HepG2 (cell line): Measurements from ENCODE around the gene SERINC4. TPM values are rescaled to one million over a fixed set of nuclear protein-coding genes. Genes with fewer than 3 reads are reported as not detected.

Experiments used
- ATAC-seq: fragments of 200-7000 bp; cut with Tn5 transposase; 3 replicates; pipeline ENCODE4 v1.9.1; 2020; ENCODE audit warnings: mild to moderate bottlenecking, moderate library complexity
- BruUV-seq: library from RNA; stranded (reverse); fragments of 400-500 nt; replicated peaks from 2 replicates; lab custom pipeline; 2021; lab: Mats Ljungman, UMichigan
- CTCF ChIA-PET: fragments of 300-600 bp; formaldehyde crosslinking; extraction: SDS; loops from one replicate; lab custom pipeline; 2021; ENCODE audit warnings: low total read pairs, inconsistent platforms, low intra/inter-chr PET ratio; lab: Yijun Ruan, JAX
- POLR2A ChIA-PET: fragments of 350-600 bp; sonication (Branson Sonifier 250); formaldehyde crosslinking; loops from one replicate; lab custom pipeline; 2020; ENCODE audit warnings: antibody characterized with exemption, inconsistent platforms; lab: Yijun Ruan, JAX
- DNase-seq: peaks from one replicate; pipeline ENCODE4 v3.0.0-alpha.2; 2015; ENCODE audit warnings: low spot score
- FAIRE-seq: peaks from 3 replicates; lab custom pipeline; 2011; peaks lifted over from hg19 to GRCh38; lab: Jason Lieb, UNC
- H2AFZ ChIP-seq: one replicate; pipeline ENCODE4 v1.6.1; 2011; ENCODE audit warnings: low read length, inconsistent platforms
- H3K27ac ChIP-seq: fragments of 300-600 bp; 3 replicates; pipeline ENCODE4 v1.8.0; 2011; ENCODE audit warnings: mixed run types, mild to moderate bottlenecking, mixed read lengths, low read length, inconsistent platforms; ENCODE audit not compliant: insufficient read depth; ENCODE audit errors: extremely low read length
- H3K27me3 ChIP-seq, 2 experiments: fragments of 200-600 bp in 1 of 2; 2 replicates in 1 of 2; 3 replicates in 1 of 2; pipeline versions ENCODE4 v1.6.0 to v1.8.0; 2011; ENCODE audit warnings: low read length in 2 of 2, mild to moderate bottlenecking in 2 of 2, moderate library complexity in 2 of 2, inconsistent platforms in 1 of 2; ENCODE audit not compliant: insufficient read depth in 2 of 2, control insufficient read depth in 1 of 2
- H3K36me3 ChIP-seq, 2 experiments: fragments of 200-600 bp in 1 of 2; replicated peaks in 1 of 2; 2 replicates in 1 of 2; 3 replicates in 1 of 2; pipeline versions ENCODE4 v1.5.1 to v1.8.0; 2011; ENCODE audit warnings: low read length in 2 of 2, inconsistent platforms in 1 of 2; ENCODE audit not compliant: insufficient read depth in 2 of 2, control insufficient read depth in 1 of 2
- H3K4me1 ChIP-seq: 2 replicates; pipeline ENCODE4 v1.5.1; 2012; ENCODE audit warnings: low read length, inconsistent platforms; ENCODE audit not compliant: insufficient read depth
- H3K4me2 ChIP-seq: 2 replicates; pipeline ENCODE4 v1.6.0; 2011; ENCODE audit warnings: low read depth, low read length, inconsistent platforms
- H3K4me3 ChIP-seq, 3 experiments: fragments of 200-600 bp in 1 of 3; sonication (generic), shearing (Covaris generic) in 1 of 3; replicated peaks in 1 of 3; 2 replicates each; pipeline ENCODE4 v1.5.1; 2011 to 2016; ENCODE audit warnings: low read length in 3 of 3, inconsistent platforms in 2 of 3, low read depth in 2 of 3, mild to moderate bottlenecking in 2 of 3, control low read depth in 1 of 3, mixed read lengths in 1 of 3; ENCODE audit not compliant: insufficient read depth in 1 of 3
- H3K79me2 ChIP-seq: one replicate; pipeline ENCODE4 v1.6.1; 2011; ENCODE audit warnings: low read length, inconsistent platforms; ENCODE audit not compliant: insufficient read depth
- H3K9ac ChIP-seq: 2 replicates; pipeline ENCODE4 v1.6.0; 2011; ENCODE audit warnings: mild to moderate bottlenecking, low read depth, low read length, inconsistent platforms; ENCODE audit not compliant: insufficient read depth
- H3K9me3 ChIP-seq: 2 replicates; pipeline ENCODE4 v1.5.1; 2012; ENCODE audit warnings: mild to moderate bottlenecking, low read length
- H4K20me1 ChIP-seq: 2 replicates; pipeline ENCODE4 v1.6.0; 2011; ENCODE audit warnings: inconsistent platforms, mild to moderate bottlenecking, low read length, moderate library complexity; ENCODE audit not compliant: insufficient read depth
- ATF7-NPFF ChIP-seq: sonication (generic); formaldehyde crosslinking; IDR thresholded peaks from 2 replicates; pipeline ENCODE4 v1.8.1; 2023; ENCODE audit warnings: mild to moderate bottlenecking, low read depth, missing genetic modification reagents, moderate library complexity
- EP300 ChIP-seq, 3 experiments: sonication (generic) in 1 of 3; formaldehyde crosslinking in 1 of 3; IDR thresholded peaks; 2 replicates each; pipeline versions ENCODE4 v1.5.1 to v1.6.1; 2011 to 2020; ENCODE audit warnings: low read depth in 2 of 3, low read length in 2 of 3, borderline replicate concordance in 1 of 3, improper control_type of control experiment in 1 of 3, mild to moderate bottlenecking in 1 of 3, missing genetic modification reagents in 1 of 3, moderate library complexity in 1 of 3
- FOXO1 ChIP-seq: sonication (generic); formaldehyde crosslinking; IDR thresholded peaks from 2 replicates; pipeline ENCODE4 v1.4.0; 2020; ENCODE audit warnings: missing genetic modification reagents
- HCFC1 ChIP-seq: fragments of 150-350 bp; IDR thresholded peaks from 2 replicates; pipeline ENCODE4 v1.6.1; 2014; ENCODE audit warnings: low read depth, low read length
- HNF4G ChIP-seq, 2 experiments: sonication (generic) in 1 of 2; formaldehyde crosslinking in 1 of 2; IDR thresholded peaks; 2 replicates each; pipeline versions ENCODE4 v1.4.0 to v1.6.1; 2011 to 2020; ENCODE audit warnings: borderline replicate concordance in 2 of 2, low read depth in 2 of 2, mild to moderate bottlenecking in 2 of 2, low read length in 1 of 2, missing genetic modification reagents in 1 of 2, moderate library complexity in 1 of 2
- IKZF5 ChIP-seq: IDR thresholded peaks from 2 replicates; pipeline ENCODE4 v1.6.1; 2018; ENCODE audit warnings: missing genetic modification reagents, mild to moderate bottlenecking, missing compliant biosample characterization
- MAFG ChIP-seq: sonication (generic); formaldehyde crosslinking; IDR thresholded peaks from 2 replicates; pipeline ENCODE4 v1.5.1; 2020; ENCODE audit warnings: mild to moderate bottlenecking, missing genetic modification reagents
- NONO ChIP-seq, 2 experiments: fragments of 450-650 bp in 1 of 2; sonication (generic) in 1 of 2; formaldehyde crosslinking in 1 of 2; IDR thresholded peaks in 1 of 2; conservative IDR thresholded peaks in 1 of 2; 2 replicates each; pipeline versions ENCODE4 v1.6.1 to v1.8.0; 2017 to 2022; ENCODE audit warnings: mild to moderate bottlenecking in 1 of 2, missing genetic modification reagents in 1 of 2, moderate library complexity in 1 of 2
- NRL ChIP-seq: sonication (generic); formaldehyde crosslinking; IDR thresholded peaks from 2 replicates; pipeline ENCODE4 v1.5.0; 2020; ENCODE audit warnings: missing genetic modification reagents, mild to moderate bottlenecking, moderate library complexity, borderline replicate concordance
- PATZ1 ChIP-seq: sonication (generic); formaldehyde crosslinking; IDR thresholded peaks from 2 replicates; pipeline ENCODE4 v1.4.0; 2020; ENCODE audit warnings: missing genetic modification reagents
- POGK ChIP-seq: sonication (generic); formaldehyde crosslinking; conservative IDR thresholded peaks from 2 replicates; pipeline ENCODE4 v1.8.0; 2022; ENCODE audit warnings: mild to moderate bottlenecking, moderate library complexity, missing genetic modification reagents
- SOX6 ChIP-seq, 2 experiments: fragments of 450-650 bp in 1 of 2; sonication (generic) in 1 of 2; formaldehyde crosslinking in 1 of 2; IDR thresholded peaks; 2 replicates each; pipeline versions ENCODE4 v1.4.0 to v1.6.1; 2017 to 2020; ENCODE audit warnings: antibody characterized with exemption in 1 of 2, mild to moderate bottlenecking in 1 of 2, missing genetic modification reagents in 1 of 2
- ZNF235 ChIP-seq: sonication (generic); formaldehyde crosslinking; IDR thresholded peaks from 2 replicates; pipeline ENCODE4 v1.8.1; 2023; ENCODE audit warnings: mild to moderate bottlenecking, missing genetic modification reagents, borderline replicate concordance
- ZNF543 ChIP-seq: sonication (generic); formaldehyde crosslinking; IDR thresholded peaks from 2 replicates; pipeline ENCODE4 v1.4.0; 2020; ENCODE audit warnings: mild to moderate bottlenecking, missing genetic modification reagents
- WGBS: methylation state at CpG from one replicate; pipeline ENCODE4 v1.1.6; 2017; ENCODE audit warnings: low lambda C conversion rate; 5-methylcytosine and 5-hydroxymethylcytosine counted together
- in situ Hi-C: cut with HindIII; loops from 2 replicates; pipeline ENCODE4 v1.10.0; 2017; ENCODE audit warnings: low pct_unique_long_range_greater_than_20kb; ENCODE audit not compliant: extremely low pct_ligation_motif_present
- intact Hi-C: fragments of 100-400 bp; cut with micrococcal nuclease; formaldehyde crosslinking; loops from one replicate; pipeline ENCODE4 v1.10.0; 2022; ENCODE audit not compliant: unreplicated experiment
- polyA plus RNA-seq, 8 experiments: library from polyadenylated mRNA; depleted of rRNA in 3 of 8; stranded (reverse) in 7 of 8; unstranded in 1 of 8; fragments of >200 nt; fragmentation: Illumina TruSeq in 4 of 8; extraction: Trizol in 4 of 8; gene quantifications; 2 replicates each; pipeline versions ENCODE4 v1.2.1 to v1.2.3, GENCODE V29; 2011 to 2016; ENCODE audit warnings: low read depth in 4 of 8, missing spikeins in 1 of 8, mixed read lengths in 1 of 8; ENCODE audit not compliant: insufficient read depth in 1 of 8
- total RNA-seq, 5 experiments: library from RNA; depleted of rRNA; stranded (reverse); fragments of >200 nt; fragmentation: Illumina TruSeq; extraction: Trizol; gene quantifications; 2 replicates each; pipeline ENCODE4 v1.2.3, GENCODE V29; 2016; ENCODE audit warnings: low read depth in 1 of 5

The SERINC4 gene
- total and polyA plus RNA-seq, 2 of the 13 experiments (the other 11 are each of a cell fraction or from before 2014, with no cell fraction given): not detected

GRCh38 chr15:43776718-43777266 is 23.2 kb downstream of the SERINC4 start, which contains the start of gene ELL3:
ELL3 (minus strand) TSS chr15:43776966; CDS start chr15:43776901, 65 bp downstream.
- Histone ChIP-seq H3K4me3 (peak within 1 kb of the TSS; percentile 65 to 97 (median 78)), H2AFZ (peak within 1 kb of the TSS; percentile 98), H3K9me3 (no peaks in the 10 kb centered on the region), H4K20me1 (no peaks in the 10 kb centered on the region), H3K27me3 (no peaks in the 10 kb centered on the region), H3K27ac (peak within 1 kb of the TSS; percentile 86), H3K36me3 (peaks cover 3 to 18% of the 10 kb centered on the region in 2 experiments; a peak in 2 of 5 replicates), H3K79me2 (no peaks in the 10 kb centered on the region), H3K4me1 (peaks cover 15% of the 10 kb centered on the region), H3K4me2 (peak within 1 kb of the TSS; percentile 99), H3K9ac (peak within 1 kb of the TSS; percentile 75)
- BruUV-seq: no TSS peak
- 1% methylated on average over 19 of the region's 41 CpGs for WGBS
- intact Hi-C loops: loop anchor here (1.0 kb wide), 1 partner anchor 9 kb away; no protein-coding TSS in a partner anchor
- in situ Hi-C loops: loop anchor here (10.0 kb wide), 1 partner anchor 262 kb away; the partner anchor contains the start of gene MAP1A
- FAIRE-seq: no peak
- peak; percentile 56 for DNase-seq
- CTCF ChIA-PET: no interaction called here
- ATAC-seq: peak; percentile 72
- POLR2A ChIA-PET: interaction anchor here (1.0 to 4.0 kb wide), 7 partner anchors 13 to 406 kb away, joined by 3 to 34 read pairs (median 8); partner anchors contain the start of genes HYPK, MFAP1, PDIA3 and SERINC4
- TF ChIP-seq HCFC1 (no peak), POGK (CRISPR knock-in tag) (peak; percentile 23; the same call in 1 of the 2 replicates), ATF7-NPFF (CRISPR knock-in tag) (no peak; the same call in 1 of the 2 replicates), PATZ1 (CRISPR knock-in tag) (0 out of 2 replicates have a peak, but pooled peaks have one; percentile 11), NRL (CRISPR knock-in tag) (no peak; the same call in 1 of the 2 replicates), NONO (IDR thresholded peaks at IDR 0.05) (no peak), NONO (CRISPR knock-in tag; conservative IDR thresholded peaks at IDR 0.05) (0 out of 2 replicates have a peak, but pooled peaks have one; percentile 17), ZNF543 (0 out of 2 replicates have a peak, but pooled peaks have one; percentile 2), FOXO1 (CRISPR knock-in tag) (no peak), HNF4G (IDR thresholded peaks at IDR 0.05; ENCODE audit: borderline replicate concordance, low read depth, low read length) (no peak), HNF4G (CRISPR knock-in tag; IDR thresholded peaks at IDR 0.05; ENCODE audit: borderline replicate concordance, low read depth) (no peak), SOX6 (IDR thresholded peaks at IDR 0.05) (no peak), SOX6 (CRISPR knock-in tag; IDR thresholded peaks at IDR 0.05) (peak; percentile 2; the same call in 1 of the 2 replicates), IKZF5 (CRISPR knock-in tag) (peak; percentile 51; the same call in 1 of the 2 replicates), MAFG (CRISPR knock-in tag) (no peak), ZNF235 (peak; percentile 42; the same call in 1 of the 2 replicates), EP300 (IDR thresholded peaks at IDR 0.05; ENCODE audit: low read depth in 2 of 2, low read length in 2 of 2) (no peak), EP300 (CRISPR knock-in tag; IDR thresholded peaks at IDR 0.05; ENCODE audit: borderline replicate concordance) (no peak)
